ENCODE results near the gene PLEKHA7.

- TF ChIP-seq CTCF (conservative IDR thresholded peaks at IDR 0.05): no peak
- TF ChIP-seq ZFX (IDR thresholded peaks at IDR 0.05): no peak
Measured at GRCh38 chr11:16895306-16895705, 118.9 kb downstream of the PLEKHA7 start.
